ENCODE measurements around the gene TIPIN. TPM values are rescaled to one million over a fixed set of nuclear protein-coding genes. Genes with fewer than 3 reads are reported as not detected.
"Not testable (repeated sequence)": the region's sequence is repeated elsewhere in the genome, so short reads cannot be mapped to it uniquely, and the experiment has no call there.

Gene TIPIN
- total RNA-seq, 1 donor from 2014 or later = 6.4 TPM

GRCh38 chr15:66386204-66387123, 30.0 kb upstream of the TIPIN start, which contains the start of gene MAP2K1:
Gene MAP2K1 (plus strand): TSS chr15:66386912. CDS start chr15:66387348, 436 bp downstream.
- ATAC-seq = peak; percentile 98

- not testable (repeated sequence) for ATAC-seq
Measured at GRCh38 chr15:66381376-66381775, 24.9 kb upstream of the TIPIN start.

GRCh38 chr15:66378814-66379430, 22.4 kb upstream of the TIPIN start:
- ATAC-seq = no peak

- ATAC-seq = no peak
Measured at GRCh38 chr15:66374179-66374578, 17.7 kb upstream of the TIPIN start.

GRCh38 chr15:66369773-66370651, 13.5 kb upstream of the TIPIN start:
- ATAC-seq = peak; percentile 37

- no peak for ATAC-seq
Measured at GRCh38 chr15:66364944-66365528, 8.6 kb upstream of the TIPIN start.

- ATAC-seq = peak; percentile 11
Measured at GRCh38 chr15:66362776-66363175, 6.3 kb upstream of the TIPIN start.

GRCh38 chr15:66361745-66362460, 5.4 kb upstream of the TIPIN start:
- ATAC-seq = not testable (repeated sequence)

GRCh38 chr15:66359740-66360139, 3.3 kb upstream of the TIPIN start:
- peak; percentile 89 for ATAC-seq

- ATAC-seq = no peak
Measured at GRCh38 chr15:66356077-66356358, 467 bp downstream of the TIPIN start.

- ATAC-seq = not testable (repeated sequence)
Measured at GRCh38 chr15:66348530-66348929, 8.0 kb downstream of the TIPIN start.

- no peak for ATAC-seq
Measured at GRCh38 chr15:66328771-66329170, 27.7 kb downstream of the TIPIN start.

- ATAC-seq = no peak
Measured at GRCh38 chr15:66327736-66328135, 28.7 kb downstream of the TIPIN start.

GRCh38 chr15:66326051-66326450, 30.4 kb downstream of the TIPIN start:
- ATAC-seq = no peak

GRCh38 chr15:66323312-66323928, 33.1 kb downstream of the TIPIN start:
- no peak for ATAC-seq

GRCh38 chr15:66312144-66312543, 44.3 kb downstream of the TIPIN start:
- no peak for ATAC-seq

GRCh38 chr15:66310786-66311185, 45.7 kb downstream of the TIPIN start:
- ATAC-seq = no peak

GRCh38 chr15:66309828-66310227, 46.7 kb downstream of the TIPIN start:
- no peak for ATAC-seq

GRCh38 chr15:66308531-66308930, 48.0 kb downstream of the TIPIN start:
- ATAC-seq = no peak

GRCh38 chr15:66306381-66306780, 50.1 kb downstream of the TIPIN start:
- no peak for ATAC-seq

GRCh38 chr15:66304425-66304824, 52.1 kb downstream of the TIPIN start:
- not testable (repeated sequence) for ATAC-seq
